ENCODE data around the gene YKT6.

The YKT6 gene

DNA sequence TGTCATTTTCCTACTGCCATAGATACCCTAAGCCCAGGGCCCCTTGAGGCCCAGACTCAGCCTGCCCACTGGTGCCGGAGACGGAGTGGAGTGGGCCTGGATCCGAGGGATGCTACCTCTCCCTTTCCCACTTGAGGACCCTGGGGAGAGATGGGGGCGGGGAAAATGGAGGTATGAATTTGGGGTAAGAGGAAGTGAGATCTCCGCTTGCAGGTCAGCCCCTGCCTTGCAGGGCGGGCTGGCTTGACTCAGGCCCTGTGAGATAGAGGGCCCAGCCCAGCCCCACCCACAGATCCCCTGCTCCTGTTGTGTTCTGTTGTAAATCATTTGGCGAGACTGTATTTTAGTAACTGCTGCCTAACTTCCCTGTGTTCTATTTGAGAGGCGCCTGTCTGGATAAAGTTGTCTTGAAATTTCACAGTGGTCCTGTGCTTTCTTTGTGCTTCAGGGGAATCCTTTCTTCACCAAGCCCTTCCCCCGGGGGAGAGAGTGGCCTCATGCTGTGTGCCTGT is 13.2 kb downstream of the YKT6 start:
- no peak for TF ChIP-seq CTCF (conservative IDR thresholded peaks at IDR 0.05; ENCODE audit: low read depth, low read length)

DNA sequence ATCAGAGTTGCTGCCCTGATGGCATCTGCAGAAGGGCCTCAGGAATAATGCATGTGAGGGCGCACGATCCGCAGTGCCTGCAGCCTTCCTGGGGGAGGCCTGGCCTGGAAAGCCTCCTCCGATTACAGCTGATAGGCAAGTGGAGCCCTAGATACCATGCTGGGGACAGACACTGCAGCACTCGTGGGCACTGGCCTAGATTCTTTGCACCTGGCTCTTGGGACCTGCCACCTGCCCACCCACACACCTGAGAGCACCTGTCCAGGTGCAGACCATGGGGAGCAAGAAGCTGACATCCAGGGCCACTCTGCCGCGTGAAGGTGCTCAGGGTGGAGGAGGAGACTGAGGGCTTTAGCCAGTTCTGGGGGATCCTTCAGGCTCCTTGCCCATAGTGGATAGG is 14.8 kb downstream of the YKT6 start:
- TF ChIP-seq CTCF (conservative IDR thresholded peaks at IDR 0.05; ENCODE audit: low read depth, low read length), result no peak
- no peak for DNase-seq (ENCODE audit: low read depth)
- H3K4me3 ChIP-seq (ENCODE audit: low read depth, low read length), result no peak overlapping the region

More for the DNA sequence above, 13.2 kb downstream of the YKT6 start:
- DNase-seq (ENCODE audit: low read depth), result no peak
- no peak overlapping the region for H3K4me3 ChIP-seq (ENCODE audit: low read depth, low read length)

GRCh38 chr7:44216019-44216418 is 15.2 kb downstream of the YKT6 start:
- TF ChIP-seq CTCF (conservative IDR thresholded peaks at IDR 0.05; ENCODE audit: low read depth, low read length), result no peak

DNA sequence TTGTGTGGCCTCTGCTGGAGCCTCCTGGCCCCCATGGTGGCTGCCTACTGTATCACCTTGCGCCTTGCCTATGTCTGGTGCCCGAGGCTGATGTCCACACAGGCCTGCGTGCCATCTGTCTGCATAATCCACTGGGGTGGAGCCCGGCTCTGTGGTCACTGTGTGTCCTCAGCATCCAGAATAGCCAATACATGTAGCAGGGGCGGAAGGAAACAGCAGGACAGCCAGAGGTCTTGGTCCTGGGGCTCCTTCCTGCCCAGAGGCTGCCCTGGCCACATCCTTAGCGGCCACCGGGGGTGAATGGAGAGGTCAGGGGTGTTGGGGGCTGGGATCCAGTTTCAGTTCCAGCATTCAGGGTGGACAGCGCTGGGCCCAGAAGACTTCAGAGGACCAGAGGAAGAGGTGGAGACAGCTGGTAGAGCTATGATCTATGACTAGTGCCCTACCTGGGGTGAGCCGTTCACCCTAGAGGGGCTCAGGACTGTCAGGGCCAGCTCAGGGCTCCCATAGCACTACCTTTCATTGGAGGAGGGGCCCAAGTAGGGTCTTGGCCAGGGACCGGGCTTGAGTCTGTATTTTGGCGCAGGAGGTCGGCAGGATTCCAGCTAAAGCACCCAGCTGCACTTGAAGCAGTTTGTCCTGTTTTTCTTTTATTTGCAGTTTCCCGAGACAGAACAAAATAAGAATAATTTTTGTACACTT is 15.9 kb downstream of the YKT6 start:
- no peak overlapping the region for H3K4me3 ChIP-seq (ENCODE audit: low read depth, low read length)
- TF ChIP-seq CTCF (conservative IDR thresholded peaks at IDR 0.05; ENCODE audit: low read depth, low read length), result no peak
- no peak for DNase-seq (ENCODE audit: low read depth)

More at GRCh38 chr7:44216019-44216418, 15.2 kb downstream of the YKT6 start:
- H3K4me3 ChIP-seq (ENCODE audit: low read depth, low read length), result no peak overlapping the region
- no peak for DNase-seq (ENCODE audit: low read depth)

- no peak for DNase-seq (ENCODE audit: low read depth)
- no peak for TF ChIP-seq CTCF (conservative IDR thresholded peaks at IDR 0.05; ENCODE audit: low read depth, low read length)
- no peak overlapping the region for H3K4me3 ChIP-seq (ENCODE audit: low read depth, low read length)
Observed at GRCh38 chr7:44217223-44217714, 16.5 kb downstream of the YKT6 start.

GRCh38 chr7:44217852-44218402 is 17.1 kb downstream of the YKT6 start:
- TF ChIP-seq CTCF (conservative IDR thresholded peaks at IDR 0.05; ENCODE audit: low read depth, low read length), result no peak
- no peak for DNase-seq (ENCODE audit: low read depth)
- no peak overlapping the region for H3K4me3 ChIP-seq (ENCODE audit: low read depth, low read length)
